ENCODE results near the gene FCER1A. TPM values are rescaled to one million over a fixed set of nuclear protein-coding genes. Genes with fewer than 3 reads are reported as not detected.

FCER1A gene
- total and polyA plus RNA-seq, 2 donors (not counting 1 experiment from before 2014, with no cell fraction given) = not detected

- H3K9me3 ChIP-seq (ENCODE audit: control insufficient read depth, insufficient read depth, low read depth, low read length) = no peaks in the 10 kb centered on the region
- H3K9ac ChIP-seq (ENCODE audit: insufficient read depth, low read length) = no peak overlapping the region
- no peak for TF ChIP-seq EZH2 (IDR thresholded peaks at IDR 0.05; ENCODE audit: low read length, missing control alignments)
- TF ChIP-seq CTCF (conservative IDR thresholded peaks at IDR 0.05 in 1 of 2, IDR thresholded peaks at IDR 0.05 in 1 of 2; ENCODE audit: low read depth in 1 of 2, low read length in 2 of 2) = no peak
- H3K27ac ChIP-seq (ENCODE audit: insufficient read depth, low read length) = no peak overlapping the region
- DNase-seq (ENCODE audit: low read depth in 2 of 2) = no peak
- H3K36me3 ChIP-seq (ENCODE audit: control insufficient read depth, insufficient read depth, low read length) = no peaks in the 10 kb centered on the region
- no peak overlapping the region for H3K4me3 ChIP-seq (replicated peaks in 1 of 4; ENCODE audit: control extremely low read depth in 1 of 4, insufficient read depth in 1 of 4, low read depth in 3 of 4, low read length in 4 of 4)
- H4K20me1 ChIP-seq (ENCODE audit: control insufficient read depth, extremely low read depth, insufficient read depth, low read length) = no peaks in the 10 kb centered on the region
- H3K27me3 ChIP-seq (ENCODE audit: control insufficient read depth, insufficient read depth, low read length) = no peaks in the 10 kb centered on the region
- no peak overlapping the region for H3K4me2 ChIP-seq (ENCODE audit: extremely low read depth, insufficient read depth, low read length)
- H2AFZ ChIP-seq (ENCODE audit: low read length) = no peak overlapping the region
- no peaks in the 10 kb centered on the region for H3K4me1 ChIP-seq (ENCODE audit: control insufficient read depth, extremely low read depth, insufficient read depth, low read length)
- no peaks in the 10 kb centered on the region for H3K79me2 ChIP-seq (ENCODE audit: control insufficient read depth, insufficient read depth, low read length)
Measured at GRCh38 chr1:159266832-159267231, 35.3 kb upstream of the FCER1A start.

GRCh38 chr1:159274631-159275030, 27.5 kb upstream of the FCER1A start:
- no peak for TF ChIP-seq EZH2 (IDR thresholded peaks at IDR 0.05; ENCODE audit: low read length, missing control alignments)
- TF ChIP-seq CTCF (conservative IDR thresholded peaks at IDR 0.05 in 1 of 2, IDR thresholded peaks at IDR 0.05 in 1 of 2; ENCODE audit: low read depth in 1 of 2, low read length in 2 of 2) = no peak
- Histone ChIP-seq H3K4me2 (ENCODE audit: extremely low read depth, insufficient read depth, low read length) (no peak overlapping the region), H3K79me2 (ENCODE audit: control insufficient read depth, insufficient read depth, low read length) (no peaks in the 10 kb centered on the region), H3K27ac (ENCODE audit: insufficient read depth, low read length) (no peak overlapping the region), H3K4me1 (ENCODE audit: control insufficient read depth, extremely low read depth, insufficient read depth, low read length) (no peaks in the 10 kb centered on the region), H3K4me3 (replicated peaks in 1 of 4; ENCODE audit: control extremely low read depth in 1 of 4, insufficient read depth in 1 of 4, low read depth in 3 of 4, low read length in 4 of 4) (no peak overlapping the region), H2AFZ (ENCODE audit: low read length) (no peak overlapping the region), H3K9ac (ENCODE audit: insufficient read depth, low read length) (no peak overlapping the region), H4K20me1 (ENCODE audit: control insufficient read depth, extremely low read depth, insufficient read depth, low read length) (no peaks in the 10 kb centered on the region), H3K9me3 (ENCODE audit: control insufficient read depth, insufficient read depth, low read depth, low read length) (no peaks in the 10 kb centered on the region), H3K36me3 (ENCODE audit: control insufficient read depth, insufficient read depth, low read length) (no peaks in the 10 kb centered on the region), H3K27me3 (ENCODE audit: control insufficient read depth, insufficient read depth, low read length) (no peaks in the 10 kb centered on the region)
- DNase-seq (ENCODE audit: low read depth in 2 of 2) = no peak

- Histone ChIP-seq H2AFZ (ENCODE audit: low read length) (no peak overlapping the region), H3K4me3 (replicated peaks in 1 of 4; ENCODE audit: control extremely low read depth in 1 of 4, insufficient read depth in 1 of 4, low read depth in 3 of 4, low read length in 4 of 4) (no peak overlapping the region)
- no peak for DNase-seq (ENCODE audit: low read depth in 2 of 2)
Measured at GRCh38 chr1:159275891-159276290, 26.2 kb upstream of the FCER1A start.

More at GRCh38 chr1:159275891-159276290, 26.2 kb upstream of the FCER1A start:
- Histone ChIP-seq H3K4me2 (ENCODE audit: extremely low read depth, insufficient read depth, low read length) (no peak overlapping the region), H4K20me1 (ENCODE audit: control insufficient read depth, extremely low read depth, insufficient read depth, low read length) (no peaks in the 10 kb centered on the region), H3K9ac (ENCODE audit: insufficient read depth, low read length) (no peak overlapping the region), H3K9me3 (ENCODE audit: control insufficient read depth, insufficient read depth, low read depth, low read length) (no peaks in the 10 kb centered on the region), H3K4me1 (ENCODE audit: control insufficient read depth, extremely low read depth, insufficient read depth, low read length) (no peaks in the 10 kb centered on the region), H3K36me3 (ENCODE audit: control insufficient read depth, insufficient read depth, low read length) (no peaks in the 10 kb centered on the region), H3K27ac (ENCODE audit: insufficient read depth, low read length) (no peak overlapping the region), H3K27me3 (ENCODE audit: control insufficient read depth, insufficient read depth, low read length) (no peaks in the 10 kb centered on the region), H3K79me2 (ENCODE audit: control insufficient read depth, insufficient read depth, low read length) (no peaks in the 10 kb centered on the region)
- TF ChIP-seq CTCF (conservative IDR thresholded peaks at IDR 0.05 in 1 of 2, IDR thresholded peaks at IDR 0.05 in 1 of 2; ENCODE audit: low read depth in 1 of 2, low read length in 2 of 2) (no peak), EZH2 (IDR thresholded peaks at IDR 0.05; ENCODE audit: low read length, missing control alignments) (no peak)

All from fibroblast of lung (primary cell).